Measurements from ENCODE around the gene PIP4K2A. TPM values are rescaled to one million over a fixed set of nuclear protein-coding genes. Genes with fewer than 3 reads are reported as not detected.

PIP4K2A gene
- total and polyA plus RNA-seq, 2 of the 13 experiments (the other 11 are each of a cell fraction or from before 2014, with no cell fraction given): 9.1 to 22.6 TPM

- TF ChIP-seq NFKB2 (CRISPR knock-in tag; IDR thresholded peaks at IDR 0.05; ENCODE audit: borderline replicate concordance) (no peak), CHCHD3 (CRISPR knock-in tag; IDR thresholded peaks at IDR 0.05) (no peak), CEBPB (IDR thresholded peaks at IDR 0.05; ENCODE audit: borderline replicate concordance, low read depth, low read length) (no peak), PITX1 (CRISPR knock-in tag; IDR thresholded peaks at IDR 0.05) (no peak), POGK (CRISPR knock-in tag; conservative IDR thresholded peaks at IDR 0.05) (no peak), ZNF549 (CRISPR knock-in tag; IDR thresholded peaks at IDR 0.05) (no peak), MBD4 (IDR thresholded peaks at IDR 0.05; ENCODE audit: borderline replicate concordance, low read length) (no peak)
These were observed 177.8 kb downstream of the PIP4K2A start (continued) for GRCh38 chr10:22536620-22537019.

- H3K27ac ChIP-seq (ENCODE audit: extremely low read length, insufficient read depth, low read length): no peak overlapping the region
- ChIA-PET CTCF (ENCODE audit: low intra/inter-chr PET ratio, low total read pairs) (no interaction called here), POLR2A (no interaction called here)
- peaks cover 14% of the 10 kb centered on the region for H3K4me1 ChIP-seq (ENCODE audit: insufficient read depth, low read length)
- no peak overlapping the region for H3K4me2 ChIP-seq (ENCODE audit: low read depth, low read length)
- in situ Hi-C loops (cut with HindIII; ENCODE audit: extremely low pct_ligation_motif_present, low pct_unique_long_range_greater_than_20kb): no loop called here
- H2AFZ ChIP-seq (ENCODE audit: low read length): no peak overlapping the region
- intact Hi-C loops (cut with micrococcal nuclease; ENCODE audit: unreplicated experiment): loop anchor here (10.0 kb wide), 1 partner anchor 310 kb away; no protein-coding TSS in a partner anchor
- no peak overlapping the region for H3K4me3 ChIP-seq (replicated peaks in 1 of 3; ENCODE audit: insufficient read depth in 1 of 3, low read depth in 2 of 3, low read length in 3 of 3)
- peak; percentile 76 for DNase-seq (ENCODE audit: low spot score)
- 56% methylated on average over 9 of the region's 9 CpGs for WGBS (ENCODE audit: low lambda C conversion rate)
- H3K27me3 ChIP-seq (ENCODE audit: control insufficient read depth in 1 of 2, insufficient read depth in 2 of 2, low read length in 2 of 2): no peaks in the 10 kb centered on the region; a peak in 1 of 5 replicates
- no peak overlapping the region for H3K9ac ChIP-seq (ENCODE audit: insufficient read depth, low read depth, low read length)
- FAIRE-seq: no peak
- no peaks in the 10 kb centered on the region for H4K20me1 ChIP-seq (ENCODE audit: insufficient read depth, low read length)
- peaks cover 5 to 25% of the 10 kb centered on the region in 2 experiments; a peak in 3 of 5 replicates for H3K36me3 ChIP-seq (replicated peaks in 1 of 2; ENCODE audit: control insufficient read depth in 1 of 2, insufficient read depth in 2 of 2, low read length in 2 of 2)
- peak; percentile 86 for ATAC-seq
- no peaks in the 10 kb centered on the region for H3K9me3 ChIP-seq (ENCODE audit: low read length)
- BruUV-seq (replicated peaks): TSS peak; percentile 31
- H3K79me2 ChIP-seq (ENCODE audit: insufficient read depth, low read length): no peaks in the 10 kb centered on the region
- no peak for TF ChIP-seq ZNF7 (CRISPR knock-in tag; IDR thresholded peaks at IDR 0.05)
- TF ChIP-seq ZNF160 (CRISPR knock-in tag; IDR thresholded peaks at IDR 0.05): no peak
- TF ChIP-seq FLYWCH1 (CRISPR knock-in tag; IDR thresholded peaks at IDR 0.05): no peak
- TF ChIP-seq MNT (IDR thresholded peaks at IDR 0.05): no peak
- no peak for TF ChIP-seq RXRA (CRISPR knock-in tag; IDR thresholded peaks at IDR 0.05)
- TF ChIP-seq TEAD2 (CRISPR knock-in tag; IDR thresholded peaks at IDR 0.05): no peak
- no peak for TF ChIP-seq FUBP1 (CRISPR knock-in tag; IDR thresholded peaks at IDR 0.05; ENCODE audit: borderline replicate concordance)
- TF ChIP-seq ZNF24 (IDR thresholded peaks at IDR 0.05): no peak
These were observed 179.4 kb downstream of the PIP4K2A start for GRCh38 chr10:22534849-22535604.
